Islet of Langerhans (tissue), 1 donor: Measurements from ENCODE around the gene ARHGAP6.

ENCODE experiments used
- FAIRE-seq: peaks from one replicate; lab custom pipeline; 2011; peaks lifted over from hg19 to GRCh38; lab: Jason Lieb, UNC

Gene ARHGAP6

GRCh38 chrX:11665168-11666111 lies at the start of gene ARHGAP6:
Gene ARHGAP6 (minus strand): TSS chrX:11665920. CDS start chrX:11664828, 1,092 bp downstream.
- FAIRE-seq = no peak

GRCh38 chrX:11704725-11705495 lies 39.2 kb upstream of the ARHGAP6 start:
- no peak for FAIRE-seq

DNA sequence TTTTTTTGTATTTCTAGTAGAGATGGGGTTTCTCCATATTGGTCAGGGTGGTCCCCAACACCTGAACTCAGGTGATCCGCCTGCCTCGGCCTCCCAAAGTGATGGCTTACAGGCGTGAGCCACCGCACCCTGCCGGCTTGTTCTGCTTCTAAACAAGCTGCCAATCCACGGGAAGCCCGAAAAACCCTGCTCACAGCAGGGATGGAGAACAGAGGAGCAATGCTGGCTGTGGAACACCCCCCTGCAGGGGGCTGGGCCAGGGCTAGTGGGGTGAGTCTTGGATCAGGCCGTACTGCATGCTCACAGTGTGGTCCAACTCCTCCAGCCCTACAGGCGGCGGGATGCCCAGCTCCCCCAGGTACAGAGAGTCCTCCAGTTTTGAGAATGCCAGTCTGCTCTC lies 38.1 kb upstream of the ARHGAP6 start:
- FAIRE-seq = no peak

- FAIRE-seq = no peak
Observed at GRCh38 chrX:11702965-11703631, 37.4 kb upstream of the ARHGAP6 start.

DNA sequence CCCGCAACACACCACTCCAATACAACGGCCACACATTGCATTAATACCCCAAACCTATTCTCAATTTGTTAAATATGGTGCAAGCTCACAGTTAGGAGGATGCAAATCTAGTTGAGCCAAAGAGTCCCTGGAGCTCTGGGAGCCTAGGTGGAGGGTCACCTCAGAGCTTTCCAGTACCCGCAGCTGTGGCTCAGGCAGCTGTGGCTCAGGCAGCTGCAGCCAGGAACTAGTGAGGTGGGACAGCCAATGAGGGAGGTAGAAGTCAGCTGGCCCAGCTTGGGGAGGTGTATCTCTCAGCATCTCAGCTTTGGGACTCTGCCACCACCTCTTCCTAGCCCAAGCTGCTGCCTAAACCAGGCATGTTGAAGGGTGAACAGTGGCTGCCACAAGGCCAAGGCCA lies 36.7 kb upstream of the ARHGAP6 start:
- FAIRE-seq = no peak

DNA sequence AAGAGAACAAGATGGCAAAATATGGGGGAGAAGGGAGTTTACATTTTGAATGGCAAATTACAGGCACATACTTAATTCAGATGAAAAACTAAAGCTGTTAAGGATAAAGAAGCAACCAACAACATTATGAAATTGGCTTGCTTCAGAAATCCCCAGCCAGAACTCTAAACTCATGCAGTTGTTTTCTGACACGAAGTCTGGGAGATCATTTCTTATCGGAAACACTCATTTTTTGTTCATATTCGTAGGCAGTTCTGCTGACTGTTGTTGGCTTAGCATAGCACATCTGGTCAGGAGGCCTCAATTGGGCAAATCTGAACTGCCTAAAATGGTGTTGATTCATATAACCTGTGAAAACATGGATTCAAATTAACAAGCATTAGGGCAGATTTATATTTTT lies 33.0 kb upstream of the ARHGAP6 start:
- FAIRE-seq = no peak

DNA sequence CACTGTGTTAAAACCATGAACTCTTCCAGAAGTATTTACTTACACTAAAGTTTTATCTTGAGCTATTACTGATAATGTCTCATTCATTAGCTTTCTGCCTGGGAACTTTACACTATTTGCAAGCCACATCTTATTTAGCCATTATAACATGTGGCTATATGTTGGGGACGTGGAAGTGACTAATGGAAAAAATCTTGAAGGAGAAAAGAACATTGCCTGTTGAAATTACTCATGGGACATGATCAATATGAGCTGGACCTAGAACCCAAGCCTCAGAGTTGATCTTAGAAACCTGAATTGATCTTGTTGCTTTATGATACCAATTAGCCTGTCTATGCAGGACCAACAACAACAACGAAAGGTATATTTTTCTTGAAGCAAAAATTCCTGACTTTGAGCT lies 22.5 kb upstream of the ARHGAP6 start:
- no peak for FAIRE-seq

DNA sequence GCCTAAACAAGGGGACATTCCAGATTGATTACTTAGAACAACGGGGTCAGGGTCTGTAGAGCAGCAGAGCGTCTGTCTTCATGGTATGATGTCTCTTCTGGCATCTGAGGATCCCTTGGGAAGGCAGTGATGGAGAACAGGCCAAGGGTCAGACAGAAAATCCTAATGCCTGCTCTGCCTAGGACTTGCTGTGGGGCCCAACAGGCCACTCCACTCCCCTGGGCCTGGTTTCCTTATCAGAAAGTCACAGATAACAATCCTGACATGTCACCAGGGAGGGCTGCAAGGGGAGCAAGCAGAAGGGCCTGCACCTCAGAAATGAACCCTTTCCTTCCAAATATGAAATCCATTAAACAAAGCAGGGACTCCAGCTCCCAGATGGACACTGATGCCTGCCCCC lies 21.4 kb upstream of the ARHGAP6 start:
- no peak for FAIRE-seq

GRCh38 chrX:11683057-11683456 lies 17.3 kb upstream of the ARHGAP6 start:
- FAIRE-seq = no peak

- FAIRE-seq = no peak
Observed at GRCh38 chrX:11678158-11678557, 12.4 kb upstream of the ARHGAP6 start.

DNA sequence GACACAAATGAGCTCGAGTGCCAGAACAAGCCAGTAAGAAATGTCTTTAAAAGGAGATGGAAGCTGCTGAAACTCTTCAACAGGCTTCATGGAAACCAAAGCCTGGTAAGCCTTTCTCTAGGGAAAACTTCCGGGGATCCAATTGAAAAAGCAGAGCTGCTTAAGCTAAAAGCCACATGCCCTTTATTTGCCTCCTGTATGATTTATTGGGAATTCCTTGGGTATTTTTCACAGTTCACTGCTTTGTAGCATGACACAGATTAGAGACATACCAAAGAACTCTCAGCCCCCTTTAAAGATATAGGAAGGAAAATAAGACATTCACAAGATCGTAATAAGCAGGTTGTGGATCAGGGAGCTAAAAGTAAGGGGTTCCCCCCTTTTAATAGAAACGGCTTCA lies 6.5 kb upstream of the ARHGAP6 start:
- FAIRE-seq = no peak

GRCh38 chrX:11670316-11670715 lies 4.6 kb upstream of the ARHGAP6 start:
- no peak for FAIRE-seq

GRCh38 chrX:11666952-11667685 lies 1.4 kb upstream of the ARHGAP6 start:
- FAIRE-seq = no peak

DNA sequence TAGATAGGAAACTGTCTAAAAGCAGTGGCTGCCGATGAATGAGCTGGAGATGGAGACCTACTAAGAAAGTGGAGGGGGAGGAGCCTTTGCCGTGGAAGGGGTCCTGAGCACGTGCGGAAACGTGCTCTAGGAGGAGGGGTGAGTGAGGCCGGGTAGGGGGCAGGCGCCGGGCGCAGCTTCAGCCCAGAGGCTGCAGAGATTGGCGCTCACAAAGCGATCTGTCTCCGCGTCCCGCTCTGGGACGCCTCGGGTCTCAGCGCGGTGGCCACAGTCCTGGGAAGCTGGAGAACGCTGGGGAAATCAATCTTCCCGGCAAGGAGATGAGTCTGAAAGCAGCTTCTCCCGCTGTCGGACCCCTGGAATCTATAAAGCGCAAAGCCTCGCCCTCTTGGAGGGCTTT lies 444 bp upstream of the ARHGAP6 start:
- FAIRE-seq = no peak

GRCh38 chrX:11664211-11665167 lies 1.2 kb downstream of the ARHGAP6 start:
- FAIRE-seq = no peak

DNA sequence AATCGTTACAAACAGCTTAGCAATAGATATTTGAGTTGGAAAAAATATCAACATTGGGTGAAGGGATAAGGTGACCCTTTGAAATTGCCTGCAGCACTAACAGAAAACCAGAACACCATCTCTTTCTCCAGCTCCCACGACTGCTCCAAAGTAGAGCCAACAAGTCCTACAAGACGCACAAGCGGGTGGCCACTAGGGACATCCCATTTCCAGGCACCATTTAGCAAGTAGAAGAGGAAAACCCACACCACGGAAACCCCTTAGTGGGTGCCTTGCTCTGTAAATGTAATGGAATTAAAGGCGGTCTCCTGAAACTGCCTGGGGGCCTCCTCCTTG lies 1.9 kb downstream of the ARHGAP6 start:
- no peak for FAIRE-seq

- no peak for FAIRE-seq
Observed at GRCh38 chrX:11655282-11656015, 10.3 kb downstream of the ARHGAP6 start.

DNA sequence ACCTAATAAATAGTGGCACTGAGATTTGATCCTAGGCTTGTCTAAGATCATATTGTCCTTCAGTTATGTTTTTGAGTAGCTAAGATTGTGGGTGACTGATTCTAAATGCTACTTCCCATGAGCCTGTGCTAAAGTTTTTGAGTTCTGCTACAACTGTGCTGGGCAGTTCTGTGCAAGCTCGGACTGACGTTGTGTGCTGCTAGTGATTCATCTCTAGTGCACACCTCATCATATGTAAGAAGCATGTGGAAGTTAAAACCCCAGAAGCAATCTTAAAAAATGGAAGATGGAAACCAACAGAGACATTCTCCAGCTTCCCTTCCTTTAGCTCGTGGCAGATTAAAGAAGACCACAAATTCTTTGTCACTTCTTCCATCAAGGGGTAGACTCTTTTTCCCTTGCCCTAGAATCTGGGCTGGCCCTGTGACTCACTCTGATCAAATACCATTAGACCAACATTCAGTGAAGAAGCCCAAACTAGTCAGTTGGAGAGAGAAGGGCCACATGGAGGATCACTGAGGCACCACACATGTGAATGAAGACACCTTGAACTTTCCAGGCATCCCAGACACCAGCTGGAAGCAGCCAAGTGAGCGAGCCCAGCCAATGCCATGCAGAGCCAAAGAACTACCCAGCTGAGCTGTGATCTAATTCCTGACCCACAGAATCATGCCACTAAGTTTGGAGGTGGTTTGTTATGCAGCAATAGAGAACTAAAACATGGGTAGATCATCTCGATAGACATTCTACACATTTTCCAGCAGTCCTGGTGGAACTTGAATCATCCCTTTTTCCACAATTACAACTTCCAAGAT lies 16.8 kb downstream of the ARHGAP6 start:
- FAIRE-seq = no peak

DNA sequence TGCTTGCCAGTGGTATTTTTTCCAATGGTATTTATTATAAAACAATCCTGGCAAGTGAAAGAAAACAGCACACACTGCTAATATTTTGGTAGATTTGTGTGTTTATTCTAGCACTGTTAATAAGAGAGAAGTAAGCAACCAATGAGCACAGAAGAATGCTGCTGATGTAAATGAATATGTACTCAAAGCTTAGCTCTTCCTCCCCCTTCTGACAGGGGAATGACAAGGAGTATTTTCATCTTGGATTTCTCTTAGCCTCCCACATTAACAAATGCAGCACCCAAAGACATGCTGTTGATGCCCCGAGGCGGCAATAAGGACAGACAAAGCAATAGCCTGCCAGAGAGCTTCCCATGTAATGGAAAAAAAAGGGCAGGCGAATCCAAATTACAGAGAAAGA lies 18.6 kb downstream of the ARHGAP6 start:
- no peak for FAIRE-seq
